HG03558 (cell line): ENCODE data around the gene MOGAT2.
A peak's percentile ranks its signal among the peaks of the same experiment; 100 is the strongest.
"Not testable (repeated sequence)": the region's sequence is repeated elsewhere in the genome, so short reads cannot be mapped to it uniquely, and the experiment has no call there.

Experiments
- ATAC-seq: cut with Tn5 transposase; IDR thresholded peaks from one replicate; pipeline ENCODE4 v1.9.1; 2021; ENCODE audit warnings: moderate number of reproducible peaks; ENCODE audit not compliant: unreplicated experiment; ENCODE audit errors: extremely low read depth

The MOGAT2 gene

GRCh38 chr11:75748729-75749273, 31.2 kb downstream of the MOGAT2 start:
- not testable (repeated sequence) for ATAC-seq

DNA sequence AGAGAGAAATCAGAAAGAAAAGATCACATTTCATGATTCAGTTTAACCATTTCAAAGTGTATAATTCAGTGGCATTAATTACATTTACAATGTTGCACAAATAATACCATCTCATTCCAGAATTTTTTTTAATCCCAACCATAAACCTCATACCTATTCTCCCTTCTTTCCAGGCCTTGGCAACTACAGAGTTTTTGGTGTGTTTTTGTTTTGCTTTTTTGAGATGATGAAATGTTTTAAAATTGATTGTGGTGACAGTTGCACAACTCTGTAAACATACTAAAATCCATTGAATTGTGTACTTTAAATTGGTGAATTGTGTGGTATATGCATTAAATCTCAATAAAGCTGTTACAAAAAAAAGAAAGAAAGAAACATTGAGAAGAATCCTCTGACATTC, 37.3 kb downstream of the MOGAT2 start:
- not testable (repeated sequence) for ATAC-seq

DNA sequence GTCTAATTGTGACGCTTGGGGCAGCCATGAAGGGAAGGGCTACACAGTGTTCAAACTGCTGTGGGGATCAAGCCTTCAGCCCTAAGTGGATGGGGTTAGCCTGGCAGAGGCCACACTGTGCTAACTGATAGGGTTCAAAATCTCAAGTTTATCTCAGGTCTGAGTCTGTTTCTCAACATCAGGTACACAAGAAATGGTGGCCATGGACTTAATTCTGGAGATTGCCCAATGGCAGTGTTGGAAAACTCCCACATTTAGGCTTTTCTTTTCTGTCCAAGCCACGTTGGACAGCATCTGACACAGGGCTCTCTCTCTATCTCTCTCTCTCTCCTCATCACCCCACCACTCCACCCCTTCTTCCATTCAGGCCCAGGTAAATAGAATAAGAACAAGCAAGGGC, 40.0 kb downstream of the MOGAT2 start:
- no peak for ATAC-seq

- no peak for ATAC-seq
Measured at GRCh38 chr11:75759832-75760231, 42.2 kb downstream of the MOGAT2 start.

- ATAC-seq: no peak
Measured at GRCh38 chr11:75760243-75760642, 42.6 kb downstream of the MOGAT2 start.

DNA sequence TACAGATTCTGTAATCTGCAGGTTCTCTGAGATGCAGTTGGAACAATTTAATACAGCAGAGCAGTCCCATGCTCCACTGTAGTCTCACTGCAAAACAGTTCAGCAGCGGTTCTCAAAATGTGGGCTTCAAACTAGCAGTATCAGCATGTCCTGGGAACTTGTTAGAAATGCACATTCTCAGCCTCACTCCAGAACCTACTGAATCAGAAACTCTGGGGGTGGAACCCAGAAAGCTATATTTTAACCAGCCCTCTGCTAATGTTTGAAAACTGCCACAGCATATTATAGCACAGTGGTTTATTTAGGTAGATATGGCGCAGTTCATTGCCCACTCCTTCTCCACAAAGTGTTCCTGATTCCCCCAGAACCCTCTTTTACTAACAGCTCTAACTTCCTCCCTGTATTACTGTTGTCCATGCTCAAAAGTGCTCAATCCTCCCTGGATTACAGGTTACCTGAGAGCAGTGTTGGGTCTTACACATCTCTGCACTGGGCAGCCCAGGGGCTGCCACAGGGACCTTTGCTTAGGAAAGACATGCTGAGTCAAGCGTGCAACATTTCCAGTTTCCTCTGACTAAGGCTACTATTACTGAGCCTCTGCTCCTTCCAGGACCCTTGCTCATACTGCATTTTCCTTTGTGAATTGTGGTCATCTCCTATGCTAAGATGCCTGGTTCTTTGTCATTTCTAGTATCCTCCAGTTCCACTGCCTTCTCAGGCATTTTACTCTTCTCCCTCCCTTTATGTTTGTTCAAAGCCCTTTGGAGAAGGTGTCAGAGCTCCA, 43.3 kb downstream of the MOGAT2 start:
- no peak for ATAC-seq

DNA sequence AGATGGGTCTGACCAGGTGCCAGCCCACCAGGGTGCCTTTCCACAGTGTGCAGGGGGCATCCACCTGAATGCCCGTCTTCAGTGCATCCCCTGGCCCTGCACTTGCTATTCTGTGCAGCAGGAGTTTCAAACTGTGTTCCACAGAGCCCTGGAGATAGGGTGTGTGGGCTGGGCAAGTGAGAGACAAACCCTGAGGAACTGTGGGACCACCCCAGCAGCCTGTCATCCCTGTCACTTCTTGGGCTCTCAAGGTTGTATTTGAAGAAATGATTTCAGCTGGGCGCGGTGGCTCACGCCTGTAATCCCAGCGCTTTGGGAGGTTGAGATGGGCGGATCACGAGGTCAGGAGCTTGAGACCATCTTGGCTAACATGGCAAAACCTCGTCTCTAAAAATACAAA, 44.5 kb downstream of the MOGAT2 start:
- no peak for ATAC-seq

DNA sequence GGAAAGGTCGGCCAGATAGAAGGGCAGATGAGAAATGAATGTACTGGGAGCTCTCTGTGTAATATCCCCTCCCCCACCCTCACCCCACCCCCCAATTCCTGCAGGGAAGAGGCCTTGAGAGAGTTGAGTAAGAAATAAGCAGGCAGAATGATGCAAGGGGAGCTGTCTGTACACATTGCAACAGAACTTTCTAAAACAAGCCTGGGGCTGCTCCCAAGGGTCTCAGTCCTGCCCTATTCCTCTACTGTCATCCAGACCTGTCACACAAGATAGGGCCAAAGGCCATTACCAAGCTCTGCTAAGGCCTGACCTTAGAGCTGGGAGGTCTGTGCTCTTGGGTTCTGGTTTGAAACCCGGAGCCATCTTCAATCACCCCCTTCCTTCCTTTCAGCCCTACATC, 45.2 kb downstream of the MOGAT2 start:
- ATAC-seq: no peak

- ATAC-seq: no peak
Measured at GRCh38 chr11:75763846-75764245, 46.2 kb downstream of the MOGAT2 start.

DNA sequence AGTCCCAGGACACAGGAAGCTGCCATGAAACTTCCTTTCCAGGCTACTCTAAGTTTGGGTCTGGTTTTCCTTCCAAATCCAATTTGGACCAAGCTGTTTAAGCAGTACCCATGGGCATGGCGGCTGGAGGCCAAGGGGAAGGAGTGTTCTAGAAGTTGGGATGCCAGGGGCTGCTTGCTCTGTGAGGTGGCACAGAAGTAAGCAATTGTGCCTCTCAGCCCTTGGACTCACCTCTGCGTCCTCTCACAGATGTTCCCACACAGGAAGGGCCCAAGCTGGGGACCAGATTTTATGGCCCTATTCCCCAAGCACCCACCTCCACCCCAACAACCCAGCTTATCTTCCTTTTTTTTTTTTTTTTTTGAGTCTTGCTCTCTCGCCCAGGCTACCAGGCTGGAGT, 47.5 kb downstream of the MOGAT2 start:
- no peak for ATAC-seq

DNA sequence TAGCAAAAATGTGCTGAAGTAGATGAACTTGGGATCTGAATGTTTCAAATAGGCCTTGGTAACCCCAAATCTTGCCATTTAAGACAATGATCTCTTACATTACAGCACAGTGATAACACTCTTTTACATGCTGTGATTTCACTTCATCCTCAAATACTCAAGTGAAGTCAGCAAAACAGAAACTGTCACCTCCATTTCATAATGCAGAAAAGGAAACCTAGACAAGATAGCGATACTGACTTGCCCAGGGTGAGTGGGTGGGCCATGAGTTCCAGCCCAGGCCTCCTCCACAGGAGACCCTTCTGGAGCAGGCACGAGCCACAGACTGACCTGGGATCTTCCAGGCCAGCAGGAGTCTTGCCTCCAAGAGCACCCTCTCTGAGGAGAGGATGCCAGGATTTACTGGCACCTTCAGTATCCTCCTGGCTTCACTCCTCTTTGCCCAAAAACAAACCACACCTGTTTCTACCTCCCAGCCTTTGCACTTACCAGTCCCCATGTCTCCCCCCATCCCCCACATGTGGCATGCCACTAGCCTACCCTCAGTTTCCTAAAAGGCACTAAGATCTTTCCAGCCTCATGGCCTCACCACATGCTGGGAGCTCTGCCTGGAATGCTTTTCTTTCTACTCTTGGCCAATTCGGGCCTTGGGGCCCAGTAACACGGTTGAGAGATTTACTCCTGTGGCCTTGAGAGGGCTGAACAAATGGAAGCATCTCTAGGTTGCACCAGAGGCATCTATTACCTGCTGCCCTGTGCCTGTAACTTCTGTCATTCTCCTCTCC, 49.0 kb downstream of the MOGAT2 start:
- no peak for ATAC-seq

- no peak for ATAC-seq
Measured at GRCh38 chr11:75767228-75767572, 49.6 kb downstream of the MOGAT2 start.

- no peak for ATAC-seq
Measured at GRCh38 chr11:75767793-75768111, 50.1 kb downstream of the MOGAT2 start.

GRCh38 chr11:75768112-75768908, 50.7 kb downstream of the MOGAT2 start, which contains the start of gene DGAT2:
Gene DGAT2 (plus strand): TSS chr11:75768778. CDS start chr11:75768992, 214 bp downstream.
- peak; percentile 37 for ATAC-seq

DNA sequence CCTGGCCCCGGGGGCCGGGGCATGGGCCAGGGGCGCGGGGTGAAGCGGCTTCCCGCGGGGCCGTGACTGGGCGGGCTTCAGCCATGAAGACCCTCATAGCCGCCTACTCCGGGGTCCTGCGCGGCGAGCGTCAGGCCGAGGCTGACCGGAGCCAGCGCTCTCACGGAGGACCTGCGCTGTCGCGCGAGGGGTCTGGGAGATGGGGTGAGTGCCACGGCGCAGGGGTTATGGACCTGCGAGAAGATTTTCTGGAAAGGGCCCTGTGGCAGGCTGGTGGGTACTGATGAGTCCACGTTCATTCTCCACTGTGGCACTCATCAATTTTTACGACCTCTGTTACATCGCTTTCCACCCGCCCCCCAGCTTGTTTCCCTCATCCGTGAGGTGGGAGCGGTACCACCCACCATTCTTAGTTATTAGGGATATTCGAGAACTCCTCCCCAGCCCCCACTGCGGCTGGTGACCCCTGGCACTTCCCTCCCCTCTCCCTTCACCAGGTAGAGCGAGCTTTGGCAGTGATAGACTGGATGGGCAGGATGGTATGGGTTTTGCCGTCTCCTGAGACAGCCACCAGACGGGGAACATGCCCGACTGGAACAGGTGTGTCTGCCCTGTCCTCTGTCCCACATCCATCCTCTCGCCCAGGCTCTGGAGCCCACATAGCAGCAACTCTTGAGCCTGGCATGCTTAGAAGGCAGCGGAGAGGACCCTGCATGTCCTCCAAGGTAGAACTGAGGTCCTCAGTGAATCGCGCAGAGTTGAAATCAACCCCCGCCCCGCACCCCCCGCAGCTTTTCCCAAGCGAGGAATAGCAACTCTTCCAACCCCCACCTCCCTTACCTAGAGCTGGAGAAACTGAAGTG, 51.5 kb downstream of the MOGAT2 start:
- no peak for ATAC-seq

- no peak for ATAC-seq
Measured at GRCh38 chr11:75770102-75770501, 52.5 kb downstream of the MOGAT2 start.

DNA sequence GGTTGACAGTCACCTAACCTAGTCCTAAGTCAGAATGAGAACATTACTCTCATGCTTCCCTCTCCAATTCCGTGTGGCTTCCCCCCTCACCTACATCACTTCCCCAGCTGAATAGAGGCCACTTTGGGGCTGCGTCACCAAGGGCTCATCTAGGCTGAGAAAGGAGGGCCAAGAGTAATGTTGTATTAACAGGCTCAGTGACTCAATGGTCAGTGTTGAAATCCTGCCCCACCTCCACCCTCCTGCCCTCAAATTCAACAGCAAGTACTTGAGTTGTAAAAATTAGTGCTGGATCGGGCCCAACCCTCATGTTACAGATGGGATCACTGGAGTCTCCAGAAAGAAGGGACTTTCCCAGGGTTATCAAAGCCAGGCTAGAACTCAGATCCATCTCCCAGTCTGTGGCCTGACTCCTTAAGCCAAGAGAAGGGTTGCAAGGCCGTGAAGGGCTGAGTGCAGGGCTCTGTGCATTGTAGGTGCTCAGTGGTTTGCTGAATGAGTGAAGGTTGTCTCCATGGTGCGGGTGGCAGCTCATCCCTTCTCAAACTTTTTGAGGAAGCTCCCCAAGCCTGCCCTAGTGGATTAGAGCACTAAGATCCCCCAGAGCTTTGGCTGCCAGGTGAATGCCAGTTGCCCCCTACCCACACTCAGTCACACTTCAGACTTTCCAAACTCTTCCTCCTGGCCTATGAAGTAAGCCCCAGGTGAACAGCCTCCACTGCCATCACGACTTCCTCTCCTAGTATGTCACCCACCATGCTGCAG, 54.2 kb downstream of the MOGAT2 start:
- no peak for ATAC-seq

DNA sequence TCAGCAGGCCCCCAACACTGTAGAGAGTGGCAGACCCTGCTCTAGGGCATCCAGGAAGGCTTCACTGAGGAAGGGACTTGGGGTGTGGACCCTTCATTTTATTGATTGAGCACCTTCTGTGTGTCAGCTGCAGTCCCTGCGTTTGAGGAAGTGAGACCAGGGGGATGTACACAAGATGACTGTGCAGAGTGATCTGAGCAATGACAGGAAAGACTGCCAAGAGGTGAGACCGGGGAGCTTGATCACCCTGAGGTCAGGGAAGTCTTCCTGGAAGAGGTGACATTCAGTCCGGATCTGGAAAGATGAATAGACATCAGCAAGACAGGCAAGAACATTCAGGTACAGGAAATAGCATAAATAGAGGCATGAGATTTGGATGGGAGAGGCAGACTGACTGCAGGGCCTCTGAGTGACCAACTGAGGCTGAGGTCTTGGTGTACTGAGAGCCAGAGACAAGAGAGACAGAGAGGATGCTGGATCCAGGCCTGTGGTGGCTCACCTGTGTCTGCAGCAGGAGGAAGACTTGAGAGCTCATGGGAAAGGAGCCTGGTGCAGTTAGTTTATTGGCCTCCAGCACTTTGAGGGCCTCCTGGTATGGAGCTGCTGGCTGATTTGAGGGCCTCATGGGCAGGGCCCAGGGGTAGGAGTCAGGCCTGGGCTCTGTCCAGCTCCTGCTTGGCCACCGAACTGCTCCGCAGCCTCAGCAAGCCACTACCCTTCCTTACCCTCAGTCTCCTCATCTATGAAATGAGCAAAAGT, 56.1 kb downstream of the MOGAT2 start:
- ATAC-seq: peak; percentile 60
